GM19467 (cell line): ENCODE data around the gene POU2F2.

Experiments
- ATAC-seq: cut with Tn5 transposase; IDR thresholded peaks from one replicate; pipeline ENCODE4 v1.9.1; 2021; ENCODE audit warnings: mild to moderate bottlenecking, moderate library complexity; ENCODE audit not compliant: unreplicated experiment

POU2F2 gene

DNA sequence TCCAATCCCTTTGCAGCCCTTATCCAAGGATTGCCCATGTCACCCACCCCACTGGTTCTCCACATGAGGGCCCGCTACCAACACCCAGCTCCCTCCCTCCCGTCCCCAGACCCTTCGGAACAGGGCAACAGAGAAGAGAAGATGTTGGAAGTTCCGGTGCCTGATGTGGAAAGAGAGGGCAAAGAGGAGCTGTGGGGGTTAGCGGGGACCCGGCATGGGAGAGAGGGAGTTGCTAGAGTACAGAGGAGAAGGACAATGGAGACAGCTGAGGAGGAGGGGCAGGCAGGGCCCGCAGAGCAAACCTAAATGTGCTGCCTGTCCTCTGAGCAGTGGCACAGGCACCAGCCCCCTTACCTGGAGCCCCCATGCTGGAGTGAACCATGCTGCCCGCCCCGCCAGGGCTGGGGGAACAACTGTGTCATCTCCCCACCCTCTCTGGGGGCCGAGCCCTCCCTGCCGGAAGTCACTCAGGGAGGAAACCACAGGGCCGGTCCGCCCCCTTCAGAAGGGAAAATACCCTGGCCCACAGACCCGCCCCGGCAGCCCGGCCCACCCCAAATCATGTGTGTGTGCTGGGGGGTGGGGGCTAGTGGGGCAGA, at the start of gene POU2F2:
Gene POU2F2, minus strand, starts transcription at position 417 of the 599 bp plus-strand sequence. Its CDS starts 35 bp downstream, at position 382.
- no peak for ATAC-seq

- no peak for ATAC-seq
Observed at GRCh38 chr19:42178791-42179674, 46.8 kb upstream of the POU2F2 start.

GRCh38 chr19:42177686-42178019, 45.4 kb upstream of the POU2F2 start:
- ATAC-seq: no peak

- ATAC-seq: no peak
Observed at GRCh38 chr19:42176990-42177685, 44.9 kb upstream of the POU2F2 start.

DNA sequence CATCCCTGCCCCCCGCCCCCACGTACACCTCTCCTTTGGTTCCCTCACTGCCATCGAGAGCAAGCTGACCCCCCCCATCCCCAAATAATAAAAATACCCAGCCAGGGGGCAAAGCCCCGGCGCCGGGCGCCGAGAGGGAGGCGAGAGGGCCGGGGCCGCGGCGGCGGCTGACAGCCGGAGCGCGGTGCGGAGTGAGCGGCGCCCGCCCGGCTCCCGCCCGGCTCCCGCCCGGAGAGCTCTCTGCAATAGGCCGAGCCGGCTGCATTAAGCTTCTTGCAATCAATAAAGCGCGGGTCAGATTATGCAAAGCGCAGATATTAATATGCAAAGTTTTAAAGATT, 44.4 kb upstream of the POU2F2 start:
- ATAC-seq: no peak

GRCh38 chr19:42175952-42176648, 43.9 kb upstream of the POU2F2 start:
- no peak for ATAC-seq

DNA sequence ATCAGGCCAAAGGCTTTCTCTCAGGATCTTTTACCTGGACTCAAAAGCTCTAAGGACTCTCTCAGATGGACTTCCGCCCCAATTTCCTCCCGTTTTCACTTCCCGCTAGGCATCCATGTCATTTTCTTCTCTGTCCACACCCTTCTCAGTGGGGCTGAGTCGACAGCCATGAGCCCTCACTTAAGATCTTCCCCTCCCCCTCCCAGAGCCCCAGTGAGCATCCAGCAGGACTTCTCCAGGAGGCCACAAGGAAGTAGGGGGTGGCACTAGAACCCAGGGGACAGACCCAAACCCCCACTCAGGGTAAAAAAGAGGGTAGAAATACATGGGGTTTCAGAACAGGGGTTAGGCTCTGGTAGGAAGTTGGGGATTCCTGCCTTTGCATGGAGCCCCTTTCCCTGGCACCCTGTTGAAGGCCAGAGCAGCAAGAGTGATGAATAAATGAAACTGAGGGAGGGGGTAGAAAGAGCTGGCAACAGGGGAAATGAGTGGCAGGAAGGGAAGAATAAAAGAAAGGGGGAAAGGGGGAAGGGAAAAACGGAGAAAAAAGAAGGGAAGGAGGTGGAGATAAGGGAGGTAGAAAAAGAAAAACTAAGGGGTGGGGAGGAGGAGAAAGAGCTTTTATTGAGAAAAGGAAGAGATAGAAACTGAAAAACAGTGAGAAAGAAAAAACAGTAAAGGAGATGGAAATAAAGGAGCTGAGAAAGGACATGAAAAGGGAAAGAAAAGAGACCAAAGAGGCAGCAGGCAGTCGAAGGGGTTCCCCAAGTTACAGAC, 42.9 kb upstream of the POU2F2 start:
- no peak for ATAC-seq

DNA sequence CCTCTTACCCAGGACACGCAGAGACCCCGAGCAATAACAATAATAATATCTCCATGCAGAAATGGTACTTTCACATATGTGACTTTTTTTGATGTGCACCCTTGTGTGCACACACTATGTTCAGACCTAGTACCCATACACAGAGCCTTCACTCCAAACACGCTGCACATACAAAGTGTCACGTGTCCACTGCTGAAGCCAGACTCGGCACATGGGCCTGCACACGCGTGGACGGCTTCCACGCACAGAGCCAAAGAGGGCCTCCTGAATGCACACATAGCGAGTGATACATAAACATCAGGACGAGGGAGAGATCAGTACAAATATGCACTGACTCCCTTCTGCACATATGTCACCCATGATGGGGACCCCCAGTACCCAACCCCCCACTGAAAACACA, 41.9 kb upstream of the POU2F2 start:
- ATAC-seq: no peak

GRCh38 chr19:42173695-42174094, 41.4 kb upstream of the POU2F2 start:
- ATAC-seq: no peak

DNA sequence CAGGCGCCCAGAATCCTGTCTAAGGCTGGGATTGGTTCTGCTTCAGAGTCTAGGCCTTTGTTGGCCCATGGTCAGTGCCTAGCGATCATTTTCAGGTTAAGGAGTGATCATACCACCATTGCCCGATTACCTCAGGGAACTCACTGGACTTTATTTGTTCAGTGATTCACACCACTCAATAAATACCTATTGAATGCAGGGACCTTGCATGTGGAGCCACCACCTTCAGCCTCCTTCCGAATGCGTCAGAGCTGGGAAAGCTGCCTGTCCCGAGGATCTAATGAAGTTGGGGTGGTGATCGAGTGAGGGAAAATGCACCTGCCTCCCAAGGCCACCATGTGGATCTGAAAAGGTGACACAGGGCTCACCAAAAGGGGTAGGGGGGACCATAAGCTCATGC, 40.0 kb upstream of the POU2F2 start:
- no peak for ATAC-seq

GRCh38 chr19:42170715-42171114, 38.5 kb upstream of the POU2F2 start:
- no peak for ATAC-seq

DNA sequence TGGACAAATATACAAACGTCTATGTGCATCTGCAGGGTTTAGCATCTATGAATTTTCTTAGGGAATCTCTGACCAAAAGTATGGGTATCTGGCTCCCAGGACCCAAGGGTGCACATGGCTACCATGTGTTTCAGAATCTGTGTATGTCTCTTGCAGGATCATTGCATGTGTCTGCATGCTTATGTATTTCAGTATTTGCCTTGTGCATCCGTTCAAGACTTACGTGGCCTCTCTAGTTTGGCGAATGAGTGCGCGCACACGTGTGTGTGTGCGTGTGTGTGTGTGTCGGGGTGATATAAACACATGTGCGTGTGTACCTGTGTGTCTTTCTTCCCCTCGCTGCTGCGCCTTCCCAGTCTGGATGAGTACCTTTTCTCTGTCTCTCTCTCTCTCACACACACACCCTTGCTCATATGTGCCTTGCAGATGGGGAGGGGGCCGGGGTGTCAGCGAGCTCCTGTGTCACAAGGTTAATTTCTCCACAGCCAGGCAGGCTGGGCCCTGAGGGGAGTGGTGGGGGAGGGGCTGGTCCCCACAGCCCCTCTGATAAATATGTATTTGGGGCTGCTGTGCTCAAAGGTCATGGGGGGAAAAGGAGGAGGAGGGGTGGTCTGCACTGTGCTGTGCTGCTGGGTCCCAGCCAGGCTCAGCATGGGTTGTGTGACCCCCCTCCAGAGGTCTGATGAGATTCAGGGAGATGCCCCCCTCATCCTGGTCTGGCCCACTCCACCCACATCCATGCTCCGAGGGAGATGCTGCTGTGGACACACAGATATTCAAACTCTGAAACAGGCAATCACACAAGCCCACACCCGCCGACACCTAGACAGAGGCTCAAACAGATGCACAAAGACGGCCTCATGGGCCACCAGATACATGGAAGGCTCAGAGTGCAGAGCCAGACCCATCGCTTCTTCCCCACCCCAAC, 37.5 kb upstream of the POU2F2 start:
- ATAC-seq: no peak

DNA sequence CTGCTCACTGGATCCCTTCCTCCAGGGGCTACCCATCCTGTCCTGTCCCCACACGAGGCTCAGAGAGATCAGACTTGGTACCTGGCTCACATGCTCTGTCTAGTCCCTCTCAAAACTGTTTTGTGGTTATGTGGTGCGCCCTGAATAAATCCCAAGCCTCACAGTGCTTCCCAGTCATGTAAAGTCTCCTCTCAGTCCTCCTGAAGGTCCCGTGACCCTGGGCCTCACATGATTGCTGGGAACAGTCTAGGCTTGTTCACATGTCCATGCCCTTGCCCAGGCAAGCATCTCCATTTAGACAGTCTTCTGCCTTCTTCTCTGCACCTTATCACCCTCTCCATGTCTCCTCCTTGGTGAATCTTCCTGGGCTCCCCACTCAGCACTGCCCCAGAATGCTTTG, 36.0 kb upstream of the POU2F2 start:
- ATAC-seq: no peak

DNA sequence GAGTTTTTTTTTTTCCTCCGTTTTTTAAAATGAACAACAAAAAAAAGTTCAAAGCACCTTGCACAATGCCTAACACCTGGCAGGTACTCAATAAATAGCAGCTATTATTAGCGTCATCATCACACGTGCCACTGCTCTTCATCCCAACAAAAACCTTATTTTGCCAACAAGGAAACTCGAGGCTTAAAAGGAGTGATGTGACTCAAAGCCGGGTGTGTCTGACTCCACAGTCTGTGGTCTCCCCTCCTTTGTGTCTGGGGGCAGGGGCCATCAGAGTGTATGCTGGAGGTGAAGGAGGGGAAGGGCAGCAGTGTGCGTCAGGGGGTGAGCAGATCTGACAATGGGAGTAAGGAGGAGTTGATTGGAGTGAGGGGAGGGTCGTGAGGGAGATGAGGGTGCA, 34.1 kb upstream of the POU2F2 start:
- no peak for ATAC-seq

- no peak for ATAC-seq
Observed at GRCh38 chr19:42165146-42165545, 32.9 kb upstream of the POU2F2 start.

DNA sequence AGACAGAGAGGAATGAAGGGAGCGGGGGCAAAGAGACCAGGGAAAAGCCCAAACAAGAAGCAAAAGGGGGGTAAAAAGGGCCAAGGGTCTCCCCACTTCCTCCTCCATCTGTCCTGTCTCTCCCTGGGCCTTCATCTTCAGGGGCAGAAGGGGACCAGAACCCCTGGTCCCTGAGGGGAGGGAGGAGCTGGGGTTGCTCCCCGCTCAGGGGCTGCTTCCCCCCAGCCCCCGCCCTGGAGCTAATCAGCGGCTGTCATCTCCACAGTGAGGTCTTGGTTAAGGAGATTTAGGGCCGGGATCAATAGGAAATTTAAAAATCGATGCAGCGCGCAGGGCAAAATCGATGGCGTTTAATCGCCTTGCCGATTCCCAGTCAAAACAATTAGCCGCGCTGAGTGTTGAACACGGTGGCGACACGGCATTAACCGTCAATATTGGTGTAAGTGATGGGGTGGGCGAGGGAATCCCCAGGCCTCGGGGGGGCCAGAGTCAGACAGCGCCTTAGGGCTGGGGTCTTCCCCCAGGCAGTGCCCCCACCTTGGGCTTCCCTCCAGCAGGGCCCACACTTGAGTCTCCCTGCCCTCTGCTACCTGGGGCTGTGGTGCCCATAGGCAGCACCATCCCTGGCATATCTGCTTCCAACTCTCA, 29.5 kb upstream of the POU2F2 start:
- no peak for ATAC-seq

DNA sequence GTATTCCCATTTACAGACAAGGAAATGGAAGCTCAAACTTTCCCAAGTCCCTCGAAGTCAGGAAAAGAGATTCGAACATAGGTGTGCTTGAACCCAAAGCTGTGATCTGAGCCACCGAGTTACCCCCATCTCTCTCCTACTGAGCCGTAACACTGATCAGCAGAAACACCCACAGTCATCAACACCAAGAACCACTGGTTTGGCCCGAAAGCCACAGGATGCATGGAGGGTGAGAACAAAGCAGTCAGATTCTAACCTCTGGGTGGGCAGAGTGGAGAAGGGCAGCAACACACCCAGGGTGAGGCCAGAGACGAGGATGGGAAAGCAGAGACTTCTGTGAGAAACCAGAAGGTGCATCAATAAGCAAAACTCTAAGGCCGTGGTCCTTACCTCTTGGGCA, 27.7 kb upstream of the POU2F2 start:
- no peak for ATAC-seq

DNA sequence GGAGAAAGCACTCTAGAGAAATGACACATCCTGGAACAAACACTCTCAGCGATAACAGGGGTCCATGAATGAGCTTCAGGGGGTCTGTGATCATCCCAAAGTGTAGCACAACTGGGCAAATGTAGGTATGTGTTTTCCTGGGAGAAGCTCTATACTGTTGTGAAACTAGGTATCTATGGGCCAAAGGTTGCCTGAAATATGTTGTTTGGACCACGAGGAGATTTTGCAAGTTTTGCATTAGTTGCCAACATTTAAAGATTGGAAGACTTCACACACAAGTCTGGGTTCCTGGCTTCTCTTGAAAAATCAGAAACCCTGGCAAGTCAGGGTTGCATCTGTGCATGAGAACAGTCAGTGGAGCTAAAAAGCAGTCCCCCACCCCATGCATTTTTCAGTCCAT, 26.7 kb upstream of the POU2F2 start:
- ATAC-seq: no peak

GRCh38 chr19:42156571-42156970, 24.3 kb upstream of the POU2F2 start:
- no peak for ATAC-seq
